COLO668 (cell line): ENCODE results near the gene KCNJ13.
"Not testable (repeated sequence)": the region's sequence is repeated elsewhere in the genome, so short reads cannot be mapped to it uniquely, and the experiment has no call there.

Source experiments
- DNase-seq: peaks from one replicate; lab custom pipeline; 2025; ENCODE audit not compliant: unreplicated experiment; lab: John Stamatoyannopoulos, UW

KCNJ13 gene

GRCh38 chr2:232770207-232770606 lies 6.2 kb downstream of the KCNJ13 start:
- no peak for DNase-seq

- DNase-seq = no peak
These were observed 8.5 kb downstream of the KCNJ13 start for GRCh38 chr2:232767866-232768265.

GRCh38 chr2:232761301-232761907 lies 15.0 kb downstream of the KCNJ13 start:
- DNase-seq = no peak

GRCh38 chr2:232757905-232758304 lies 18.5 kb downstream of the KCNJ13 start:
- no peak for DNase-seq

GRCh38 chr2:232750135-232750671 lies 26.2 kb downstream of the KCNJ13 start:
- no peak for DNase-seq

- DNase-seq = no peak
These were observed 27.0 kb downstream of the KCNJ13 start for GRCh38 chr2:232749331-232749730.

GRCh38 chr2:232748038-232748437 lies 28.3 kb downstream of the KCNJ13 start:
- DNase-seq = no peak

GRCh38 chr2:232744963-232745362 lies 31.4 kb downstream of the KCNJ13 start:
- DNase-seq = no peak

- DNase-seq = no peak
These were observed 34.4 kb downstream of the KCNJ13 start for GRCh38 chr2:232741972-232742371.

- DNase-seq = no peak
These were observed 35.1 kb downstream of the KCNJ13 start for GRCh38 chr2:232741294-232741693.

GRCh38 chr2:232731470-232731869 lies 44.9 kb downstream of the KCNJ13 start:
- DNase-seq = no peak

- DNase-seq = no peak
These were observed 47.6 kb downstream of the KCNJ13 start for GRCh38 chr2:232728785-232729184.

- no peak for DNase-seq
These were observed 53.3 kb downstream of the KCNJ13 start for GRCh38 chr2:232723027-232723426.

- no peak for DNase-seq
These were observed 54.5 kb downstream of the KCNJ13 start for GRCh38 chr2:232721882-232722281.

GRCh38 chr2:232721261-232721660 lies 55.1 kb downstream of the KCNJ13 start:
- DNase-seq = no peak

- DNase-seq = not testable (repeated sequence)
These were observed 56.3 kb downstream of the KCNJ13 start for GRCh38 chr2:232720056-232720455.
